Astrocyte (in vitro differentiated cells and primary cell): ENCODE results near the gene TTC27. TPM values are rescaled to one million over a fixed set of nuclear protein-coding genes. Genes with fewer than 3 reads are reported as not detected.
A peak's percentile ranks its signal among the peaks of the same experiment; 100 is the strongest.

Experiments used
- DNase-seq: peaks from one replicate; pipeline ENCODE4 v3.0.0-alpha.2; 2010; ENCODE audit warnings: low read depth
- FAIRE-seq: peaks from 2 replicates; lab custom pipeline; 2011; peaks lifted over from hg19 to GRCh38; lab: Jason Lieb, UNC
- H2AFZ ChIP-seq: 2 replicates; pipeline ENCODE4 v1.6.0; 2012; ENCODE audit warnings: low read depth, low read length, inconsistent platforms
- H3K27ac ChIP-seq: 2 replicates; pipeline ENCODE4 v1.5.1; 2011; ENCODE audit warnings: low read depth, low read length, inconsistent platforms
- H3K27me3 ChIP-seq: 2 replicates; pipeline ENCODE4 v1.6.0; 2011; ENCODE audit warnings: low read length, inconsistent platforms; ENCODE audit not compliant: insufficient read depth
- H3K36me3 ChIP-seq: 2 replicates; pipeline ENCODE4 v1.5.1; 2011; ENCODE audit warnings: low read length, inconsistent platforms; ENCODE audit not compliant: insufficient read depth
- H3K4me1 ChIP-seq: 2 replicates; pipeline ENCODE4 v1.5.1; 2011; ENCODE audit warnings: low read length, inconsistent platforms; ENCODE audit not compliant: insufficient read depth
- H3K4me2 ChIP-seq: 2 replicates; pipeline ENCODE4 v1.6.0; 2012; ENCODE audit warnings: low read length, inconsistent platforms
- H3K4me3 ChIP-seq: 2 replicates; pipeline ENCODE4 v1.5.1; 2011; ENCODE audit warnings: low read depth, mild to moderate bottlenecking, low read length, inconsistent platforms; ENCODE audit not compliant: insufficient read depth
- H3K79me2 ChIP-seq: 2 replicates; pipeline ENCODE4 v1.6.0; 2012; ENCODE audit warnings: mild to moderate bottlenecking, low read length, inconsistent platforms; ENCODE audit not compliant: insufficient read depth
- H3K9ac ChIP-seq: 2 replicates; pipeline ENCODE4 v1.6.0; 2012; ENCODE audit warnings: mild to moderate bottlenecking, low read length, inconsistent platforms
- H3K9me3 ChIP-seq: 2 replicates; pipeline ENCODE4 v1.5.1; 2012; ENCODE audit warnings: low read depth, mild to moderate bottlenecking, low read length, inconsistent platforms; ENCODE audit not compliant: insufficient read depth
- H4K20me1 ChIP-seq: 2 replicates; pipeline ENCODE4 v1.6.0; 2012; ENCODE audit warnings: low read length, inconsistent platforms; ENCODE audit not compliant: insufficient read depth
- H3K27ac Mint-ChIP-seq: one replicate; pipeline ENCODE4 v1.8.0; 2021; ENCODE audit warnings: mild to moderate bottlenecking, mixed read lengths; ENCODE audit not compliant: unreplicated experiment
- H3K27me3 Mint-ChIP-seq: one replicate; pipeline ENCODE4 v1.8.0; 2021; ENCODE audit warnings: low read depth, mixed read lengths; ENCODE audit not compliant: unreplicated experiment
- H3K36me3 Mint-ChIP-seq: one replicate; pipeline ENCODE4 v1.8.0; 2021; ENCODE audit warnings: low read depth, mixed read lengths; ENCODE audit not compliant: unreplicated experiment
- H3K4me1 Mint-ChIP-seq: one replicate; pipeline ENCODE4 v1.8.0; 2021; ENCODE audit warnings: low read depth, mixed read lengths; ENCODE audit not compliant: unreplicated experiment
- H3K4me3 Mint-ChIP-seq: one replicate; pipeline ENCODE4 v1.8.0; 2021; ENCODE audit warnings: mild to moderate bottlenecking, moderate library complexity, mixed read lengths; ENCODE audit not compliant: unreplicated experiment
- H3K9me3 Mint-ChIP-seq: one replicate; pipeline ENCODE4 v1.8.0; 2021; ENCODE audit warnings: mild to moderate bottlenecking, mixed read lengths; ENCODE audit not compliant: unreplicated experiment
- EZH2 ChIP-seq: IDR thresholded peaks from 2 replicates; pipeline ENCODE4 v1.6.1; 2012; ENCODE audit warnings: mild to moderate bottlenecking, low read length, inconsistent platforms; ENCODE audit not compliant: insufficient read depth
- total RNA-seq: library from RNA; stranded (reverse); gene quantifications from 2 replicates; pipeline ENCODE4 v1.2.1, GENCODE V29; 2021
- TF ChIP-seq, protein P1 (sequence below): IDR thresholded peaks from 2 replicates; pipeline ENCODE4 v1.5.1; 2011; ENCODE audit warnings: low read depth, mild to moderate bottlenecking, inconsistent platforms, low read length, moderate library complexity; ENCODE audit not compliant: insufficient read depth

TTC27 gene
- total RNA-seq, 1 donor from 2014 or later, result 25.1 TPM

- TF ChIP-seq, protein P1, sequence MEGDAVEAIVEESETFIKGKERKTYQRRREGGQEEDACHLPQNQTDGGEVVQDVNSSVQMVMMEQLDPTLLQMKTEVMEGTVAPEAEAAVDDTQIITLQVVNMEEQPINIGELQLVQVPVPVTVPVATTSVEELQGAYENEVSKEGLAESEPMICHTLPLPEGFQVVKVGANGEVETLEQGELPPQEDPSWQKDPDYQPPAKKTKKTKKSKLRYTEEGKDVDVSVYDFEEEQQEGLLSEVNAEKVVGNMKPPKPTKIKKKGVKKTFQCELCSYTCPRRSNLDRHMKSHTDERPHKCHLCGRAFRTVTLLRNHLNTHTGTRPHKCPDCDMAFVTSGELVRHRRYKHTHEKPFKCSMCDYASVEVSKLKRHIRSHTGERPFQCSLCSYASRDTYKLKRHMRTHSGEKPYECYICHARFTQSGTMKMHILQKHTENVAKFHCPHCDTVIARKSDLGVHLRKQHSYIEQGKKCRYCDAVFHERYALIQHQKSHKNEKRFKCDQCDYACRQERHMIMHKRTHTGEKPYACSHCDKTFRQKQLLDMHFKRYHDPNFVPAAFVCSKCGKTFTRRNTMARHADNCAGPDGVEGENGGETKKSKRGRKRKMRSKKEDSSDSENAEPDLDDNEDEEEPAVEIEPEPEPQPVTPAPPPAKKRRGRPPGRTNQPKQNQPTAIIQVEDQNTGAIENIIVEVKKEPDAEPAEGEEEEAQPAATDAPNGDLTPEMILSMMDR, result no peak
- no peak for TF ChIP-seq EZH2
- no peaks in the 10 kb centered on the region for H3K27me3 ChIP-seq
- no peaks in the 10 kb centered on the region for H4K20me1 ChIP-seq
- no peaks in the 10 kb centered on the region for H3K79me2 ChIP-seq
- Mint-ChIP-seq H3K9me3 (no peaks in the 10 kb centered on the region), H3K27ac (no peak overlapping the region), H3K4me3 (no peak overlapping the region), H3K4me1 (peaks cover 4% of the 10 kb centered on the region), H3K36me3 (peaks cover 3% of the 10 kb centered on the region), H3K27me3 (no peaks in the 10 kb centered on the region)
- H3K4me3 ChIP-seq, result no peak overlapping the region
- no peak overlapping the region for H2AFZ ChIP-seq
- H3K36me3 ChIP-seq, result no peaks in the 10 kb centered on the region
- FAIRE-seq (no peak), DNase-seq (no peak)
- no peaks in the 10 kb centered on the region for H3K9me3 ChIP-seq
- no peak overlapping the region for H3K4me2 ChIP-seq
- no peak overlapping the region for H3K9ac ChIP-seq
- H3K4me1 ChIP-seq, result no peaks in the 10 kb centered on the region
- H3K27ac ChIP-seq, result no peak overlapping the region
These were observed 160.3 kb downstream of the TTC27 start for GRCh38 chr2:32788114-32788513.

- no peak for DNase-seq
- Histone ChIP-seq H3K27me3 (no peaks in the 10 kb centered on the region), H3K9me3 (no peaks in the 10 kb centered on the region), H4K20me1 (no peaks in the 10 kb centered on the region), H3K4me3 (no peak overlapping the region), H3K9ac (no peak overlapping the region), H3K79me2 (no peaks in the 10 kb centered on the region), H3K4me2 (no peak overlapping the region), H3K36me3 (no peaks in the 10 kb centered on the region), H3K4me1 (no peaks in the 10 kb centered on the region), H2AFZ (no peak overlapping the region), H3K27ac (no peak overlapping the region)
- H3K9me3 Mint-ChIP-seq, result no peaks in the 10 kb centered on the region
- H3K27ac Mint-ChIP-seq, result no peak overlapping the region
- TF ChIP-seq EZH2, result no peak
- TF ChIP-seq, protein P1, result no peak
- no peaks in the 10 kb centered on the region for H3K27me3 Mint-ChIP-seq
- no peak overlapping the region for H3K4me3 Mint-ChIP-seq
- no peaks in the 10 kb centered on the region for H3K36me3 Mint-ChIP-seq
- peaks cover 4% of the 10 kb centered on the region for H3K4me1 Mint-ChIP-seq
- FAIRE-seq, result peak; percentile 50
These were observed 164.6 kb downstream of the TTC27 start for GRCh38 chr2:32792416-32792815.

DNA sequence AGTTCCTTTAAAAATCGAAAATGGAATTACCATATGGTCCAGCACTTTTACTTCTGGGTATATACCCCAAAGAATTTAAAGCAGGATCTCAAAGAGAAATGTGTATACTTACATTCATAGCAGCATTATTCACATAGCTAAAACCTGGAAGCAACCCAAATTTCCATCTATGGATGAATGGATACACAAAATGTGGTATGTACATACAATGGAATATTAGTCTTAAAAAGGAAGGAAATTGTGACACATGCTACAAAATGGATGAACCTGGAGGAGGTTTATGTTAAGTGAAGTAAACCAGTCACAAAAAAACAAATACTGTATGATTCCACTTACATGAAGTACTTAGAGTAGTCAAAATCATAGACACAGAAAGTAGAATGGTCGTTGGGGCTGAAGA, 171.0 kb downstream of the TTC27 start:
- H4K20me1 ChIP-seq, result no peaks in the 10 kb centered on the region
- Mint-ChIP-seq H3K27ac (no peak overlapping the region), H3K4me3 (no peak overlapping the region), H3K27me3 (no peaks in the 10 kb centered on the region), H3K36me3 (peaks cover 2% of the 10 kb centered on the region), H3K4me1 (no peaks in the 10 kb centered on the region), H3K9me3 (no peaks in the 10 kb centered on the region)
- peak; percentile 25 for DNase-seq
- H3K79me2 ChIP-seq, result no peaks in the 10 kb centered on the region
- H3K9ac ChIP-seq, result no peak overlapping the region
- H3K9me3 ChIP-seq, result peaks cover 3% of the 10 kb centered on the region
- H3K27ac ChIP-seq, result no peak overlapping the region
- no peak overlapping the region for H3K4me3 ChIP-seq
- no peak overlapping the region for H2AFZ ChIP-seq
- no peaks in the 10 kb centered on the region for H3K27me3 ChIP-seq
- TF ChIP-seq EZH2, result no peak
- TF ChIP-seq, protein P1, result no peak
- FAIRE-seq, result peak; percentile 9
- no peaks in the 10 kb centered on the region for H3K4me1 ChIP-seq
- no peaks in the 10 kb centered on the region for H3K36me3 ChIP-seq
- H3K4me2 ChIP-seq, result no peak overlapping the region
